Cardiac septum (tissue), 1 donor: ENCODE results near the gene ABL1. TPM values are rescaled to one million over a fixed set of nuclear protein-coding genes. Genes with fewer than 3 reads are reported as not detected.

Source experiments
- DNase-seq: peaks from one replicate; pipeline ENCODE4 v3.0.0-alpha.2; 2020; ENCODE audit warnings: low spot score
- intact Hi-C: fragments of 100-400 bp; cut with DNase I; formaldehyde crosslinking; loops from one replicate; pipeline ENCODE4 v1.14.0; 2022
- total RNA-seq: library from RNA; stranded (reverse); fragmentation: NEBNext Ultra II Directional; extraction: Animal tissue kit (Norgen Biotek cat#: 25700); gene quantifications from one replicate; pipeline ENCODE4 v1.2.1, GENCODE V29; 2021
- donor health status: DM: no; HTN: no; CAD: no.

Gene ABL1
- total RNA-seq, 1 donor from 2014 or later, result 38.0 TPM

DNA sequence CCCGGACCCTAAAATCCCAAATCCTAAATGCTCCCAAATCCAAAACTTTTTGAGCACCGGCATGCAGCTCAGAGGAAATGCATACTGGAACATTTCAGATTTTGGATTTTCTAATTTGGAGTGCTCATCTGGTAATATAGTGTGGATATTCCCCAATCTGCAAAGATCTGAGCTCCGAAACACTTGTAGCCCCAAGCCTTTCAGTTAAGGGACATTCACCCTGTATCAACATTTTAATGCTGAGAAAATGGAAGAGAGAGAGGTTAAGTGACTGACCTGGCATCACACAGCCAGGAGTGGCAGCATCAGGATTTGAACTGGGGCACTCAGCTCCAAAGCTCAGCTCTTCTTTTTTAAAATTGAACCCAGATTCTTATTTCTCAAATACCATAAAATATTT, 30.9 kb downstream of the ABL1 start:
- intact Hi-C loops, result loop anchor here (2.0 to 10.0 kb wide), 3 partner anchors 73 to 179 kb away; partner anchors contain the start of gene FIBCD1
- DNase-seq, result no peak

DNA sequence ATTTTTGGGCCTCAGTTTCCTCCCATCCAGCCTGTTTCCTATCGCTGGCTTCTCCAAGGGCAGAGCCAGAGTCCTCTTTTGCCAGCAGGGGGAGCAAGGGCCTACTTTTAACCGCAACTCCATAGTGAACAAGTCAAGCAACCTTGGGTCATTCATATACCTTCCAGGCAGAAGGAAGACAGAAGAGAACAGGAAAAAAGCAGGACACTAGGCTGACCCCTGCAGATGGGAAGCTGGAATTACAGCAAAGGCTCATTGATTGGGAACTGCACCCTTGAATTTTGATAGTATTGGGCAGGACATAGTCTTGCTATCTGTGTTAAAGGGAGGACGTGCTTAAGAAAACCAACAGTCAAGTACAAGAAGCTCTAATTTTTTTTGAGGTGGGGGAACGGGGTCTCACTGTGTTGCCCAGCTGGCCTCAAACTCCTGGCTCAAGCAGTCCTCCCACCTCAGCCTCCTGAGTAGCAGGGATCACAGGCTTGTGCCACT, 31.5 kb downstream of the ABL1 start:
- intact Hi-C loops, result loop anchor here (2.0 to 10.0 kb wide), 2 partner anchors 130 to 178 kb away; no protein-coding TSS in a partner anchor
- DNase-seq, result no peak

DNA sequence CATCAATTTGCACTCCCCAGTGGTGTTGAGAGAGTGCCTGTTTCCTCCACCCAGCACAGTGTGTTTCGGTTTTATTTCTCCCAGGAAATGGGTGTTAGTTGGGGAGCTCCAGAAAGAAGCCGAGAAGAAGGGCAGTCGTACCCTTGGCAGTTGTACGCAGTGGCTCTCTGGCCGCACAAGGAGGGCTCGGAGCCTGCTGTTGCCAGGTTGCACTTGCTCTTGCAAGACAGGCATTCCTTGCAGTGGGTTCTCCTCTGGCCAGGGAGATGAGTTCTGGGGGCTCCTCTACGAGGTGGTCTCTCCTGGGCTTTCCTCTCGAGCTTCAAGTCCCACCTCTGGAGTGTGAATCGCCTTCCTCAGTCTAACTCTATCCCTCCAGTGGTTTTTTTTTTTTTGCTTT, 32.5 kb downstream of the ABL1 start:
- intact Hi-C loops, result loop anchor here (2.0 to 10.0 kb wide), 2 partner anchors 129 to 177 kb away; no protein-coding TSS in a partner anchor
- no peak for DNase-seq

DNA sequence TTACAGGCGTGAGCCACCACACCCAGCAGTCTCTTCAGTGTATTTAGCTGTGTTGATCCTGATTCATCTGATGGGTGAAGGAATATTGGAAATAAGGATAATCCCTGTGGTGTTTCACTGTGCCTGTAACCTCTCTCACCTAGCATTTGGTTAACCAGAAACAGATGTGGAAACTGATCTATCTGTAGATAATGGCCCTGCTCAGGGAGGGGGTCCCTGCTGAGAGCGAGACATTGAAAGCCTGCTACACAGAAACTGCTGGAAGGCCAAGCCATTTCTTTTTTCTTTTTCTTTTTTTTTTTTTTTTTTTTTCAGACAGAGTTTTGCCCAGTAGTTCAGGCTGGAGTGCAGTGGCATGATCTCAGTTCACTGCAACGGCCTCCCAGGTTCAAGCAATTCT, 33.2 kb downstream of the ABL1 start:
- intact Hi-C loops, result loop anchor here (10.0 kb wide), 1 partner anchor 177 kb away; no protein-coding TSS in a partner anchor
- DNase-seq, result no peak

DNA sequence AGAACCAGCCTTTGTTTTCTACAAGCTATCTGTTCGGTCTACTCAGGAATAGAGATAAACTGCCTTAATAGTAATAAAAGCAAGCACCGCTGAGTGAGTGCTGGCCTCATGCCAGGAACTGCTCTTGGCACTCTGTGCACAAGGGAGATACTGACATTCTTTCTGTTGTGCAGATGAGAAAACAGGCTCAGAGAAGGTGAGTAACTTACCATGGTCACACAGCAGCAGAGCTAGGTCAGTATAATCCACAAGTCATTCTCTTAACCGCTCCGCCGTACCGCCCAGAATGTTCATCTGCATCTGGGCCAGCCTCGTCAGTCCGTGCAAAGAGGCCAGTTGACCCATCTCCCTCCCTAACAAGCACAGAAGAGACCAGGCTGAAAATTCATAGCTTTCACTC, 34.2 kb downstream of the ABL1 start:
- intact Hi-C loops, result loop anchor here (10.0 kb wide), 1 partner anchor 176 kb away; no protein-coding TSS in a partner anchor
- DNase-seq, result no peak

DNA sequence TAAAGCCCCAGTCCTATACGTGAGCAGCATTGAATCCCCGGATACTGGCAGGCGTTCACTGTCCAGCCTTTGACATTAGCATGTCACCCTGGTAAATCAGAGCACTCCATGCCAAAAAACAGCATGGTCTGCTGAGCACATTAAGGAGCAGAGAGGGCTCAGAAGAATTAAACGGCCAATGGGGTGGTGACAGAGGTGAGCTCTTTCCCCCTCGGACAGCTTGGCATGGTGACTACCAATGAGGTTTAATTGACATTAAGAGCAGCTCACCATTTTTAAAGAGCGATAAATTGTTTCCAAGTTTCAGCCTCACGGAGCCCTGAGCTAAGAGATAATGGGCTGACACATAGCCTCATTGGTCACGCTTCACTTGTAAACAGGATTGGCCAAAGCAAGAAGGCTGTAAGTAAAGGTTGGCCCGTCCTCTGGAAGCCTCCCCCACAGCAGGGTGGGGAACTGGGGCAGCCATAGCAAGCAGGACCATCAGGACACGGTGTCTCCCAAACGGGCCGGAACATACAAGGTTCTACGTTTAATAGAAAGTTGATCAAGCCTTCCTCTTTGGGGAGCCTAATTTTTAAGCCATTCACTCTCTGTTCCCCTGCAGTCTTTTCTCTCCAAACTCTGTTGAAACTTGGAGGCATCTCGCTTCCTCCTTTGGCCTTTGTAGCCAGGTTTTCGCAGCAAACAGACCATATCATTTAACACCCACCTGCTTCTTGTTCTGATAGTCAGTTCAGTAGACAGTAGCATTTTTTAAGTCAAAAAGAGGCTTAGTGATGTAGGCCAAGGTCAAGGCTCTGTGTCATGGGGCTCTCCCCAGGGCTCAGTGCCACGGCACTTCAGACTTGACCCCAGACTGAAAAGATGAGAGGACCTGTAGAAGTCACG, 35.7 kb downstream of the ABL1 start:
- DNase-seq, result no peak
- intact Hi-C loops, result loop anchor here (2.0 kb wide), 1 partner anchor 62 kb away; no protein-coding TSS in a partner anchor

DNA sequence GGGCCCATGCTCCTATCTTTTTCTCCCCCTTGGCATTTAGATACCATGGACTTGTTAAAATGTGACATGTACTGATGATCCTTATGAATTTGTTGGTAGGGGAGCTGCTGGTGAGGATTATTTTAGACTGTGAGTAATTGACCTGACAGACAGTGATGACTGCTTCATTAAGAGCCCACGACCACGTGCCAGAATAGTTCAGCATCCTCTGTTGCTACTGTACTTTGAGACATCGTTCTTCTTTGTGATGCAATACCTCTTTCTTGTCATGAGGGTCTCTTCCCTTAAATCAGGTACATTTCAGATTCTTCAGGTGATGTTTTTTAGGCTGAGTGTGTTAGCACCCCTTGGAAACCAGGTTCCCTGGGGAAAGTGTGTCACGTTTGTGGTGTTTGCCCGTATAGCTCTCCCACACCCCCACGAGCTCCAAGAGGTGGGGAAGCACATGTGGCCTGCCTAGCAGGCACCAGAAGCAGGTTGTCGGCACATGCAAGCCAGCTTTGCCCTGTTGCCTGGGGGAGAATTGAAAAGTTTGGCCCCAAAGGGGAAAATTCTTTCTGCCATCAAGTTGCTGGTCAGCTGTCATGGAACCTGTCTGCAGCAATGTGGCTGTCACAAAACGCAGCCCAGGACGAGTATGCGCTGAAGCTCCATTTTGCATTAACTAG, 36.5 kb downstream of the ABL1 start:
- DNase-seq, result no peak
- intact Hi-C loops, result loop anchor here (2.0 kb wide), 1 partner anchor 61 kb away; no protein-coding TSS in a partner anchor

DNA sequence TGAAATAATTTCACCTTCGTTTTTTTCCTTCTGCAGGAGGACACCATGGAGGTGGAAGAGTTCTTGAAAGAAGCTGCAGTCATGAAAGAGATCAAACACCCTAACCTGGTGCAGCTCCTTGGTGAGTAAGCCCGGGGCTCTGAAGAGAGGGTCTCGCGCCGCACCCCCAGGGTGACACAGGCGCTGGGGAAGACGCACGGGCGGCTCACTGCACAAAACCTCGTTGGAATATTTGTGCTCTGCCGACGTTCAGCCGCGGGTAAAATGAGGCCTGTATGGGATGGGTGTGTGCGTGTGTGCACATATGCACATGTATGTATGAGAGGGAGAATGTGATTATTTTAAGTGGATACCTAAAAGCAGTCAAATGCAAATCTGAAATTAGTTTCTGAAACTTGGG, 37.0 kb downstream of the ABL1 start:
- DNase-seq, result no peak
- intact Hi-C loops, result no loop called here

DNA sequence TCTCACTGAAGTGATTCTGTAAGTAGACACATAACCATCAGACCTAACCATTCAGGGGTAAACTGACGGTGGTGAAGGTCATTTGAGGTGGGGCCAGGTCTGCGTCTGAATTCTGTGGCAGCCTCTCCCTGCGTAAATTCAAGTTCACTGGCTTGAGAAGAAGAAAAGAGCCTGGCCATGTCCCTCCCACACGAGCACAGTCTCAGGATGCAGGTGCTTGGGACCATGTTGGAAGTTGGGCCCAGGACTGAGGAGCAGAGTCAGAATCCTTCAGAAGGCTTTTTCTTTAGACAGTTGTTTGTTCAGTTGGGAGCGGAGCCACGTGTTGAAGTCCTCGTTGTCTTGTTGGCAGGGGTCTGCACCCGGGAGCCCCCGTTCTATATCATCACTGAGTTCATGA, 37.5 kb downstream of the ABL1 start:
- intact Hi-C loops, result no loop called here
- no peak for DNase-seq

DNA sequence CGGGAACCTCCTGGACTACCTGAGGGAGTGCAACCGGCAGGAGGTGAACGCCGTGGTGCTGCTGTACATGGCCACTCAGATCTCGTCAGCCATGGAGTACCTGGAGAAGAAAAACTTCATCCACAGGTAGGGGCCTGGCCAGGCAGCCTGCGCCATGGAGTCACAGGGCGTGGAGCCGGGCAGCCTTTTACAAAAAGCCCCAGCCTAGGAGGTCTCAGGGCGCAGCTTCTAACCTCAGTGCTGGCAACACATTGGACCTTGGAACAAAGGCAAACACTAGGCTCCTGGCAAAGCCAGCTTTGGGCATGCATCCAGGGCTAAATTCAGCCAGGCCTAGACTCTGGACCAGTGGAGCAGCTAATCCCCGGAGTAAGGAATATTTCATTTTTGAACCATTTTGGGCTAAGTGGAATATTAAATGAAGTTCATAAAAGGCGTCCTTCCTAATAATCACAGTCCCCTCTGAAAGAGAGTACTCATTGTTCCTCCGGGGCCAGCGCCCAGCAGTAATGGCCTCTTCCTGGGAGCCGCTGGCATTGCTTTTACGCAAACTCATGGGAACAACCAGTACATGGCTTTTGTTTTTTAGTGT, 38.0 kb downstream of the ABL1 start:
- no peak for DNase-seq
- intact Hi-C loops, result no loop called here

DNA sequence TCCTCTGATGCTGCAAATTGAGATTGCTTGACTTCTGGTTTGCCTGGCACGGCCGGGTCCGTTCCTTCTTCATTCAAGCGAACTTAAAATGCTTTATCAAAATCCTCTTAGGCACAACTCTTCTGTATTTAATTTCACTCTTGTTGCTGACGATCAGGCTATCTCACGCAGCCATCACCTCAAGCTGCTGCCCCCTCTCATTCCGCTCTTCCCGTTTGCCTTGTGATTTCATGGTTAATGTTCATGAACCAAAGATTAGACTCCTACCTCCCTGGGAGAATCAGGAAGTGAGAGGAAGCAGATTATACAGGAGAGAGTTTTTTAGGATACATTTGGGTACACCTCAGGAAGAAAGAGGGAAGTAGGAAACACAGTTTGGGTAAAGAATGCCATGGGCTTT, 38.9 kb downstream of the ABL1 start:
- no peak for DNase-seq
- intact Hi-C loops, result no loop called here

DNA sequence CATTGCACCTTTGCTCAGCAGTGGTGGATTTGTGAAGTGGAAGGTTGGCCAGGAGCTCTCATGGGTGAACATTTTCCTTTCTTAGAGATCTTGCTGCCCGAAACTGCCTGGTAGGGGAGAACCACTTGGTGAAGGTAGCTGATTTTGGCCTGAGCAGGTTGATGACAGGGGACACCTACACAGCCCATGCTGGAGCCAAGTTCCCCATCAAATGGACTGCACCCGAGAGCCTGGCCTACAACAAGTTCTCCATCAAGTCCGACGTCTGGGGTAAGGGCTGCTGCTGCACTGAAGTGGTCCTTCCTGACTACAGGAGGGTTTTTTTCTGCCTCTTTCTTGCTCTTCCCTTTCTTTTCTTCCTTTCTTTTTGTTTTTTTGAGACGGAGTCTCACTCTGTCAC, 39.7 kb downstream of the ABL1 start:
- intact Hi-C loops, result no loop called here
- no peak for DNase-seq

DNA sequence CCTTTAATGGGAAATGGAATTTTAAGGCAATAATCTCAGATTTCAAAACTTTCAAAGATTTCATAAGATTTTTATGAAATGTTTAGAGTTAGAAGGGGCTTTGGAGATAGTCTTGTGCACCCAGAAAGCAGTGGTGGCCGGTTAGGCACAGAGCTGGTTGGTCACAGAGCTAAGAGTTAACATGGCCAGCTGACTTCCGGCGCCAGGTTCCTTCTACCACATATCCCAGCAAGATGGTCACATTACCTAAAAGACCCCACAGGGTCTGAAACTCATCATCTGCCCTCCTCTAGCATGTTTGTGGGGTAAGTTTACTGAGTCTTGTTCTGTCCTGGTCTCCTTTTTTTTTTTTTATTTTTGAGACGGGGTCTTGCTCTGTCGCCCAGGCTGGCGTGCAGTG, 42.2 kb downstream of the ABL1 start:
- no peak for DNase-seq
- intact Hi-C loops, result no loop called here

DNA sequence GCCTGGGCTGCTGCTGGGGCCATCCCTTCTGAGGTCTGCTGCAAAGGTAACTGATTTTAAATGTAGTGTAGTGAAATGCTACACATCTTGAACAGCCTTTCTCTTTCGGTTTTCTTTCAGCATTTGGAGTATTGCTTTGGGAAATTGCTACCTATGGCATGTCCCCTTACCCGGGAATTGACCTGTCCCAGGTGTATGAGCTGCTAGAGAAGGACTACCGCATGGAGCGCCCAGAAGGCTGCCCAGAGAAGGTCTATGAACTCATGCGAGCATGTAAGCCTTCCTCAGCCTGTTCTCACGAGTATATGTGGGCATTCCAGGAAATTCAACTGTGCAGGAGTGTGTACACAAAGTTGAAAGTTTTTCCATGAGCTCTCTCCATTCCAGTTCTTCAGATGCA, 43.2 kb downstream of the ABL1 start:
- DNase-seq, result no peak
- intact Hi-C loops, result no loop called here

DNA sequence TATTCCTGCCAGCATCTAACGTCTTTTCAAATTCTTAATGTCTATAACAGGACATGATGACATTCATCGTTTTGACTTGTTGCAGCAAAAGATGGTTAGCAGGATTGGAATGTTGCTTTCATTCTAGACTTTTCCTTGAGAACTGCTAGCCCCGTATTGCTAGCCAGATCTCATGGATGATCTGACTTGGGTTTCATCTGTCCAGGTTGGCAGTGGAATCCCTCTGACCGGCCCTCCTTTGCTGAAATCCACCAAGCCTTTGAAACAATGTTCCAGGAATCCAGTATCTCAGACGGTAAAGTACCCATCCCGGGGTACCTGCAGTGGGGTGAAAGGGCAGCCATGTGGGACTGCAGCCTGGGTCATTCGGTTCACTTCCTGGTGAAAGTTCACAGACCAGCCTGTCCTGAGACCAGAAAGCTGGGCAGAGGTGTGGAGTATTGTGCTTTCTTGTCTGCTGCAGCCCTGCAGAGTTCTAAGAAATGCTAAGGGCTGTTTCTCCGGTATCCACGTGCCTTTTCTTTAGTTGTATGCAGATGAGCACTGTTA, 44.9 kb downstream of the ABL1 start:
- DNase-seq, result no peak
- intact Hi-C loops, result no loop called here

DNA sequence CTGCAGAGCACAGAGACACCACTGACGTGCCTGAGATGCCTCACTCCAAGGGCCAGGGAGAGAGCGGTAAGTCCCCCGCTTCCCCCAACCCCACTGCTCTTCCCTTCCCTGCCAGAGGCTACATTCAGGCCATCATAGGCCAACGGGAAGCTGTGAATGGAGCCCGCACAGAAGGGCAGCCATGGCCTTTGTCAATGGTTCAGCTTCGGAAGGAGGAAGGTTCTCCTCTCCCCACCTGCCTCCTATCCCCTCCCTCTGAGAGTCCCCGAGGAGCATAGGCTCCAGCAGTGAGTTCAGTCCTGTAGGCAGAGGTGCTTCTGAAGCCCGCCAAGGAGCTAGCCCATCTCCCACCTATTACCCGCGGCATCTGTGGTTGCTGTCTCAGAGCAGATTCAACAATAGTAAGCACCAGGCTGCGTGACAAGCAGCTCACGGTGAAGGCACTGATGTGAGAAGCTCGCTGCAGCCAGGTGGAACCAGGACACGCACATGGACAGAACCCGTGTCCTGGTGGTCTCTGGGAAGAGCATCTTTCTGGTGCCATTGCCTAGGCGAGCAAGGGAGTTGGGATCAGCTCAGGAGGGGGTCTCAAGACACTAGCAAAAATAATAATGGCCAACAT, 45.7 kb downstream of the ABL1 start:
- intact Hi-C loops, result no loop called here
- DNase-seq, result no peak

DNA sequence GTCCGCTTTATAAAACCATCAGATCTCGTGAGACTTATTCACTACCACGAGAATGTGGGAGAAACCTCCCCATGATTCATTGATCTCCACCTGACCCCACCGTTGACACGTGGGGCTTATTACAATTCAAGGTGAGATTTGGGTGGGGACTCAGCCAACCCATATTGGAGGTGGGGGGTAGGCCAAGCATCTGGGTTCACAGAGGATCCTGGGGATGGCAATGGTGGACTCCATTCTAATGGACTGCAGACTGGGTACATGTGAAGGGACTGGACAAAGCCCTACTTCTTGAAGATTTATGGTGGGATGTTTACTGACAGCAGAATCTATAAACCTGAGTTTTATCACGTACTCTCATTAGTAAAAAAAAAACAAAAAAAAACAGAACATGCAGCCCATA, 46.5 kb downstream of the ABL1 start:
- no peak for DNase-seq
- intact Hi-C loops, result no loop called here

DNA sequence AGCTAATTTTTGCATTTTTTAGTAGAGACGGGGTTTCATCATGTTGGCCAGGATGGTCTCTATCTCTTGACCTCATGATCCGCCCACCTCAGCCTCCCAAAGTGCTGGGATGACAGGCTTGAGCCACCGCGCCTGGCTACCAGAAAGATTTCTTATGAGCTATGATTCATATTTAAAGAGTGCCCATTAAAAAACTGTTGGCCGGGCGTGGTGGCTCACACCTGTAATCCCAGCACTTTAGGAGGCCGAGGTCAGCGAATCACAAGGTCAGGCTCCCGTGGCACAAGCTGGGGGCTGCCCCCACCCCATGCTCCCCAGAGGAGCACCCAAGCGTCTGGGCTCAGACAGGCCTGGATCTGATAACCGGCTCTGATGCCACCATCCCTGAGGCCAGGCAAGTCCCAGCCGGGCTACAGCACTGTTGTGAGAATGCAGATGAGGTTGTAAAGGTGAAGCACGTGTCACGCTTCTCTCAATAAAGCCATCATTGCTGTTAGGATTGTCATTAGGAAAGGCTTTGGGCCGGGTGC, 47.7 kb downstream of the ABL1 start:
- intact Hi-C loops, result no loop called here
- no peak for DNase-seq

DNA sequence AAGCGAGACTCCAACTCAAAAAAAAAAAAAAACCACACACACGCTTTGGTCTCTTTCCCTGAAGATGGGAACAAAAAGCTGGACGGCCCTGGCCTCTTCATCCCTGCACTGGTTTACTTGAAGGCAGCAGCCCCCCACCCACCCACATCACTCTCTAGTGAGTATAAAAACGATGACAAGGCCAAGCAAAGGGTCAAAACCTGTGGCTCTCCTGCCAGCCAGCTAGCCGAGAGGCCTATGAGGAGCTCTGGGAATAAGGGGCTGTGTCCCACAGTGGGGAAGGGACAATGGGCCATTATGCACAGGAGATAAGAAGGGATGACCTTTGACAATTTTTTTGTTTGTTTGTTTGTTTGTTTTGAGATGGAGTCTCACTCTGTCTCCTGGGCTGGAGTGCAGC, 48.4 kb downstream of the ABL1 start:
- intact Hi-C loops, result no loop called here
- no peak for DNase-seq
